ENCODE data around the gene ANKFY1. TPM values are rescaled to one million over a fixed set of nuclear protein-coding genes. Genes with fewer than 3 reads are reported as not detected.

The ANKFY1 gene, protein sequence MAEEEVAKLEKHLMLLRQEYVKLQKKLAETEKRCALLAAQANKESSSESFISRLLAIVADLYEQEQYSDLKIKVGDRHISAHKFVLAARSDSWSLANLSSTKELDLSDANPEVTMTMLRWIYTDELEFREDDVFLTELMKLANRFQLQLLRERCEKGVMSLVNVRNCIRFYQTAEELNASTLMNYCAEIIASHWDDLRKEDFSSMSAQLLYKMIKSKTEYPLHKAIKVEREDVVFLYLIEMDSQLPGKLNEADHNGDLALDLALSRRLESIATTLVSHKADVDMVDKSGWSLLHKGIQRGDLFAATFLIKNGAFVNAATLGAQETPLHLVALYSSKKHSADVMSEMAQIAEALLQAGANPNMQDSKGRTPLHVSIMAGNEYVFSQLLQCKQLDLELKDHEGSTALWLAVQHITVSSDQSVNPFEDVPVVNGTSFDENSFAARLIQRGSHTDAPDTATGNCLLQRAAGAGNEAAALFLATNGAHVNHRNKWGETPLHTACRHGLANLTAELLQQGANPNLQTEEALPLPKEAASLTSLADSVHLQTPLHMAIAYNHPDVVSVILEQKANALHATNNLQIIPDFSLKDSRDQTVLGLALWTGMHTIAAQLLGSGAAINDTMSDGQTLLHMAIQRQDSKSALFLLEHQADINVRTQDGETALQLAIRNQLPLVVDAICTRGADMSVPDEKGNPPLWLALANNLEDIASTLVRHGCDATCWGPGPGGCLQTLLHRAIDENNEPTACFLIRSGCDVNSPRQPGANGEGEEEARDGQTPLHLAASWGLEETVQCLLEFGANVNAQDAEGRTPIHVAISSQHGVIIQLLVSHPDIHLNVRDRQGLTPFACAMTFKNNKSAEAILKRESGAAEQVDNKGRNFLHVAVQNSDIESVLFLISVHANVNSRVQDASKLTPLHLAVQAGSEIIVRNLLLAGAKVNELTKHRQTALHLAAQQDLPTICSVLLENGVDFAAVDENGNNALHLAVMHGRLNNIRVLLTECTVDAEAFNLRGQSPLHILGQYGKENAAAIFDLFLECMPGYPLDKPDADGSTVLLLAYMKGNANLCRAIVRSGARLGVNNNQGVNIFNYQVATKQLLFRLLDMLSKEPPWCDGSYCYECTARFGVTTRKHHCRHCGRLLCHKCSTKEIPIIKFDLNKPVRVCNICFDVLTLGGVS
- total RNA-seq = 37.9 TPM

DNA sequence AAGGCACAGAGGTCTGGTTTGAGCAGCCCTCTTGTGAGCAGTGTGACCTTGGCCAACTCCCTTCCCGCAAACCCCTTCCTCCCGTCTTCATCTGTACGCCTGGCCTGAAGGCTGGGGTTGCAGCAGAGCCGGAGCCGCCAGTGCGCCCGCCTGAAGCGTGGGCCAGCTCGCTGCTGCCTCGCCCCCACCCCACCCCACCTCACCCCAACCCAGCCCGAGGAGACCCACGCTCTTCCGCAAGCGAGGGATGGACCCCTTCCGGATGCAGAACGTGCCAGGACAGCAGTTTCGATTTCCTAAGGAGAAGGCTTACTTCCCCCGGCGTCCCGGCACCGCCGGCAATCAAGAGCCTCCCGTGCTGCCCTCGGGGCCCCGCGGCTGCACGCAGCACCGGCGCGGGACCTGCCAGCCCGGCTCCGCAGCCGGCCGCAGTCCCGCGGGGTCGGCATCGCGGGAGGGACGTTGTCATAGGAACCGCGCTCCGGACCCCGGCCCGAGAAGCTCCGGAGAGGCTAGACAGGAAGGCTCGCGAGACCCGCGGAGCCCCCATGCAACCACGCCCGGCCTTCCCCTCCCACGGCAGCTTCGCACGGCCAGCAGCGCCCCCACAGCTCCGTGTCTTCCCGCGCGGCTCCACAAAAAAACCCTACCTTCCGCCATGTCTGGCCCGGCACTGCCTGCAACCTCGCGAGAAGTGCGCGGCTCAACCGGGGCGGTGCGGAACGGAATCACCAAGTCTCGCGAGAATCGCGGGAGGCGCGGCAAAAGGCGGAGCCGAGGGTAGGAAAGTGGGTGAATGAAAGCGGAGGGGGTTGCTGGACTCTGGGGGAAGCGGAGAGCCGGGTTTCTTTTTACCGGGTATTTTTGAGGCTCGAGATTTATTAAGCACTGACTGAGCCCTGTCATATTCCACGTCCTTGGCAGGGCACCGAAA, at the start of gene ANKFY1:
ANKFY1 (minus strand) TSS at position 698 of the 934 bp plus-strand sequence; CDS start at position 660, 38 bp downstream.
- DNase-seq = peak; percentile 91

DNA sequence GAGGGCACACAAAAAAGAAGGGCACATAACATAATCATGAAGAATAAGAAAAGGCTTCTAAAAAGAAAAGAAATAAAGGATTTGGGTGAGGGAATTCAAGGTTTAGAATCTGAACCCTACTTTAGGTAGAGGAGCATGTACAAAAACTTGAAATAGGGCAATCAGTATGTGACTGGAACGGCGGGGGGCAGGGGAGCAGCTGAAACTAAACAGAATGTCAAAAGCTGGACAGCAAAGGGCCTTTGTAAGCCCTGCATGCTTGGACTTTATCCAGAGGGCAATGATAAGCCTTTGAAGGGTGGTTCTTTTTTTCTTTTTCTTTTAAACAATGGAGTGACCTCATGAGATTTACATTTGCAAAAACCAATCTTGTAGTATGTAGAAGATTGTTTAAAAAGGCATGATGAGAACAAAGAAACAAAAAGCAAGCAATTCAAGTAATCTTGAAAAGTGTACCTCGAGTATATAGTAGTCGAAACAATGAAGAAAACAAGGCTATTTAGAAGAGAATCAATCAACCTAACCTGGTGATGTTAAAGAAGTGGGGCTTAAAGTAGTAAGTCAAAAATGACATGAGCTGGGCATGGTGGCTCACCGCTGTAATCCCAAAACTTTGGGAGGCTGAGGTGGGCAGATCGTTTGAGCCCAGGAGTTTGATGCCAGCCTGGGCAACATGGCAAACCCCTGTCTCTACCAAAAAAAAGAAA, 46.7 kb upstream of the ANKFY1 start:
- DNase-seq = no peak

DNA sequence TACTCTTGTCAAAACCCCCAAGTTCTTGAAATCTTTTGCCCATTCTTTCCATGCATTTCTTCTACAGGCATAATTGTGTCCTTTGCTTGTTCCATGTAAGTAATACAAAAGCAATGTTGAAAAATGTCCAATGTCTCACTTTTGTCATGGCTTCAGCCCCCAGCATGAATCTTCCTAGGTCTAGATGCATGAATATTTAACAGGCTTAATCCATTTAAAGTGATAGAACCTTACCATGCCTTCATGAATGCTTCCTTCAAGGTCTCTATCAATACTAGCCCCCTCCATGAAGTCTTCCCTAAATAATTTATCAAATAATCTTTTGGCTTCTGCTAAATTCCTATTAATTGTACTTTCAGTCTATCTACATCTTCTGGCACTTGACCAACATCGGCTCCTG, 46.1 kb upstream of the ANKFY1 start:
- DNase-seq = no peak

DNA sequence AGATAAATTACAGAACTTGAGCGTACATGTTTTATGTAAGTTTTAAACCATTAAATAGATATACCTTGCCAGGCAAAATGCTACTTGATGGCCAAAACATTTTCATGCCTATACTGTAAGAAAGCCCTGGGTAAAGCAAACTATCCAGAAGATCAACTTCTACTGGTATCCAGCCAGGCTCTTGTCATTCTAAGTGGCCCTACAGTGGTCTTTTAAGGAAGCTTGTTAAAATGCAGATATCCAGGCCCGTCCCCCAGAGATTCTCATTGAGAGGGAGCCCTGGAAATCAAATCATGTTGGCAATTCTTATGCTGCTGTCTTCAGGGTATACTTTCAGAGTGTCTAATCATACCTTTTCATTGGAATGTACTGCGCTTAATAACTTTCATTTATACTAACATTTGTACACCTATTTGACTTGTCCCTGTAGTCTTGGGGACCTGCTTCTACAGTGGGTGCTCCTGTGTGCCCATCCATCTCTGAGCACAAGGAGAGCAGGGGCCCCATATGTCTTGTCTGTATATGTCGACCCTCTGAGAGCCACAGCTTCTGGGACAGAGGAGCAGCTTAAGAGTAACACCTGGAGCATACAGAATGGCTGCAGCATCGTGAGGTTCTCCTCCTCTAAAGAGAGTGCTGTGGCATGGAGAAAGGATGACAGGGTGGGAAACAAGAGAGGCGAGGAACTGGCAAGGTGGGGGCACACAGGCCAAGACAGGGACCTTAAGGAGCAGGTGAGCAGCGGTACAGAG, 43.6 kb upstream of the ANKFY1 start:
- no peak for DNase-seq

DNA sequence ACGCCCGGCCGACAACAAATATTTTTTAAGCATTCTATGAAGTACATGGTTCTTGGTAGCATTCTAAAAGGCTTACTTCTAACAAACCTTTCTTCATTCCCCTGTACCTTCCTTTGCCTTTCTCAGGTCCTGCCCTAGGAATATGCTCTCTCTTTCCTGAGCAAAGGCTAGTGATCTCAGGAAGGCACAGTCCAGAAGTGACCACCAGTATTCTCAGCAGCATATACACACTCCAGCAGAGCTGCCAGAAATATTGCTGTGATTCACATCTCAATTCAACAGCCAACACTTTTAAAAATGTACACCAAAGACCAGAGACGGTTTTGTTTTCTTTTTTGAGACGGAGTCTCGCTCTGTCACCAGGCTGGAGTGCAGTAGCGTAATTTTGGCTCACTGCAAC, 41.4 kb upstream of the ANKFY1 start:
- DNase-seq = no peak

DNA sequence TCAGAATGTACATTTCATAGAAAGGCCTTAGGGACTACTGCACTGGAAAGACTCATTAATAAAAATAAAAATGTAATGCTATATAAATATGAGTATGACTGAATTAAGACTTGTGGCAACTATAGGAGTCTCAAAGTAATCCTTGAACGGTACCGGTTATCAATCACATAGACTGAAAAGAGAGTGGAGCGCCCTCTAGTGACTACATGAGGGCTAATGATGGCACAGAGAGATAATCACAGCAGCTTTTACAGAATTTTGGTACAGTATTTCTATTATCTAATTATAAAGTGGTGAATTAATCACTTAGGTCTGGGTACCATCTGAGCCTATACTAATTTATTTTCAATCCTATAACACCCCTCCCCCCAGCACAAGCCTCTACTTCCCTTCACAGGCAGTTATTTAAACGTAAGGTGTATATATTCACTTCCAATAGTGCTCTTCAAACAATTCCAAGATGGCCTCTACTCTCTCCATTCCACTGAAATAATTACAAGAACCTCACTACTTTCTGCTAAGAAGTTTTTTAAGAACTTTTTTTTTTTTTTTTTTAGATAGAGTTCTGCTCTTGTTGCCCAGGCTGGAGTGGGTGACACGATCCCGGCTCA, 40.7 kb upstream of the ANKFY1 start:
- DNase-seq = no peak

DNA sequence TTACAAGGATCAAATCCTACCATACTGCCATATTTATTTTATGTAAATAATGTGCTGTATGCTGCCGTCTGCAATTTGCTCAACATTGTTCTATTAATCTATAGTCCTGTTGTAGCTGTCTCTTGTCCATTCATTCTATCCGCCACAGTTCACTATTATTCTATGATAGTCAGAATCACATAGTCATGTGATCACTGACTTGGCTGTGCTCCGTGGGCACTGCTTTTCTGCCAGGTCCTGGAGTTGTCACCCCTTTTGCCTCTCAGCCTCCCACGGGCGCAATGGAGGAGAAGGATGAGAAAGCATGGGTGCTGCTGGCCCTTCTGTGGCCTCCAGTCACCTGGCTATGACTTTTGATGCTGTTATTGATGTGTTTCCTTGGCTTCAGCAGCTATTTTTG, 37.3 kb upstream of the ANKFY1 start:
- DNase-seq = no peak

DNA sequence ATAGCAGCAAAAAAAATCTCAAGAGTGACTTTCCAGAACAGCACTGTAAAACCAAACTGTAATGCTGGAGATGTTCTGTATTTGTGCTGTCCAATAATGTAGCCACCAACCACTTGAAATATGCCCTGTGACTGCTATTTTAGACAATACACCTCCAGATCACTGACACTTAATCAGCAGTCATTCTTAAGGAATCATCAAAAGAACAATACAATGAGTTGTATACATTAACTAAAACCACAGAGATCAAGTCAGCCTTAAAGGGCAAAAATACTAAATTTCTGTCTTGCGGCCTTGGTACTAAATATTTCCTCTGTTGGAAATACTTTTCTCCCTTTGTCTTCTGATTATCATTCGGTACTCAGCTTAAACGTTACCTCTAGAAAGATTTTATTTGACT, 33.6 kb upstream of the ANKFY1 start:
- DNase-seq = no peak

DNA sequence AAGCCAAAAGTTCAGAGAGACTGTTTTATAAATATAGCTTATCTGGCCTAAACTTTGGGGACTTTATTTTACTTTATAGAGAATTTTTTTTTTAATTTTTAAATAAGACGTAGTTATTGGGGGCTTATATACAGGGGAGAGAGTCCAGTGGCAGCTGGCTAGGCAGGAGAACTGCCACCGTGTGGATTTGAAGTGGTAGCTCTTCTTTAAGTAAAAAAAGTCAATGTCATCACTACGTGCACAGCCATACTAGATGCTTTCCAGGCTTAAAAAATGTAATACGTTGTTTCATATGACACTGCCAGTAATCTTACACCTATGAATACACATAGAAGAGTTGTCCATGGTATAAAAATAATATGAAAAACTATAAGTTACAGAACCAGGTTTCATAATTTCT, 31.9 kb upstream of the ANKFY1 start:
- DNase-seq = no peak

DNA sequence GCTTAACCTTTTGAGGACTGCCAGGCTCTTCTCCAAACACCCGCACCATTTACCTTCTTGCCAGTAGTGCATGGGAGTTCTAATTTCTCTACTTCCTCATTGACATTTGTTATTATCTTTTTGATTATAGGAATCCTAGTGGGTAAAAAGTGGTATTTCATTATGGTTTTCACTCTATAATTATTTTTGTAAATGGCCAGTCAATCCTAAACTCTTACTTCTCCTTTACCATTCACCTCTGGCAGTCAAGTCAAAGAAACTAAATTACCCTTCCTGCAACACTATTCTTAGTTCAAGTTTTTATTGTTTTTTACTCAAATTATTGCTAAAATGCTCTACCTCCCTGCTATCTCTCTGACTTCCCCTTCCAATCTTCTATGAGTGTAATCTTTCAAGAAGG, 29.8 kb upstream of the ANKFY1 start:
- no peak for DNase-seq

DNA sequence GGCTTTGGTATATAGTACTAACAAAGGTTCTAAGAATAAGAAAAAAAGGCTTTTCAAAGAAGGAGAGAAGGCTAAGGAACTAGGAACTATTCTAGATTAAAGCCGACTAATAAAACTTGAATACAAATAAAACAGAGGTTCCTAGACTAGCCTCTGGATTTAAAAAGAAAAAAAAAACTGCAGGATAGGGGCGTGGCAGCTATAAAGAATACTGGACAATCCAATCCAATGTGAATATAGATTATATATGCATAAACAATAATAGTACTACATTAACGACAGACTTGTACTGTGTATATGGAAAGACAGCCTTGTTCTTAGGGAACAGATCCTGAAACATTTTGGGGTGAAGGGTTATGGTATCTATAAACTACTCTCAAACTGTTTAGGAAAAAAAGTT, 23.9 kb upstream of the ANKFY1 start:
- no peak for DNase-seq

DNA sequence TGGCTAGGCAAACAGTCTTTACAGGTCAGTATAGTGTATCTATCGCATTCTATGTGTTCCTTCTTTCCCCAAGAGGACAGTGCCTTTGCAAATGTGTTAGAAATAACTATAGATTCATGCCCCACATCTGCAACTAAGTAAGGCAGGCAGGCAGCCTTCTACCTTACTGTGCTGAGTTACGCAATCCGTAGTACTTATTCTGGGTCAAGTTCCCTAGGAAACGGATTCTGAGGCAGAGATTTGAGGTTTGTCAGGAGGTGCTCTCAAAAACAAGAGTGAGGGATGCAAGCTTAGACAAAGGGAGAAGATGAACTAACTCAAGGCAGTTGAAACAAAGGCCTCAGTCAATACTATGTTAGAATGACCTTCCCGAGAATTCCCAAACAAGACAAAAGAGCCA, 12.7 kb upstream of the ANKFY1 start:
- DNase-seq = no peak

DNA sequence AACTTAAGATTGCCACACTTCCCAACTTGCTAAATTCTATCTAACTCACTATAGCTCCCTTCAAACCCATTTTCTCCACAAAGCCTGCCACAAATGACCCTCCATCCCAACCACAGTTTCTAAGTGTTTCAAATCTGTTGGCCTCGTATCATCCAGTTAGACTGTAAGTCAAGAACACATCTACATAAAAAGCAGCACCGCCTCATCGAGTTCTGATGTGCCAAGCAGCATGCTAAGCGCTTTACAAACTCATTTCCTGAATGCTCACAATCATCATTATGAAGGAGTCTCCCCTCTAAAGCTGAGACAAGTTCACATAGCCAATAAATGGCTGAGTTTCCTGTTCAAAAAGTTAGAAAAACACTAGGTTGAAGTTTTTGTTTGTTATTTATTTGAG, 9.2 kb upstream of the ANKFY1 start:
- no peak for DNase-seq

DNA sequence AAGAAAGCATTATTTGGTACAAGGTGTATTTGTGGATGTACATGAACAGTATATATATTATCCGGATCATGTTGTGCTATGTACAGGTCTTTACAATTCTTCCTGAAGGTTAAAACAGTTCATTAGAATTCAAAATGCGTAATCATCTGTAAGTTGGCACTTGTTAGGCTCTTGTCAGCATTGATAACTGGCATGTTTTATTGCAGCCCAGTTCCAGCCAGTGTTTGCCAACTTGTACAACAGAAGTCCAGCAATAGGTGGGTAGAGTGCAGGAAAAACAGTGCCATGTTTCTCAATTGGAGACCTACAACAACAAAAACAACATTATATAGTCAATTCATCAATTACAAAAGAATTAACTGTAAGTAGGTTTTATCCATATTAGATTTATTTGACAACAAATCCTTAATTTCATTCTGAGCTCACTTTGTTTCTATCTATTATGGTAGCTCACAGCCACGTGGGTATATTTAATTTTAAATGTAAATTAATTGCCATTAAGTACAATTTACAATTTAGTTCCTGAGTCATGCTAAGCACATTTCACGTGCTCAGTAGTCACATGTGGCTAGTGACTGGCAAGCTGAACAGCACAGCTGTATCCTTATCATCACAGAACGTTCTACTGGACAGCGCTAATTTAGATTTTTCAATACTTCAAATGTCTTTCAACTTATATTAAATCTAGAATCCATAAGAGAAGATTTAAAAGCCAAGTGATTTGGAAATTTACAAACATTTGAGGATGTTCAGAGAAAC, 8.6 kb upstream of the ANKFY1 start:
- no peak for DNase-seq

DNA sequence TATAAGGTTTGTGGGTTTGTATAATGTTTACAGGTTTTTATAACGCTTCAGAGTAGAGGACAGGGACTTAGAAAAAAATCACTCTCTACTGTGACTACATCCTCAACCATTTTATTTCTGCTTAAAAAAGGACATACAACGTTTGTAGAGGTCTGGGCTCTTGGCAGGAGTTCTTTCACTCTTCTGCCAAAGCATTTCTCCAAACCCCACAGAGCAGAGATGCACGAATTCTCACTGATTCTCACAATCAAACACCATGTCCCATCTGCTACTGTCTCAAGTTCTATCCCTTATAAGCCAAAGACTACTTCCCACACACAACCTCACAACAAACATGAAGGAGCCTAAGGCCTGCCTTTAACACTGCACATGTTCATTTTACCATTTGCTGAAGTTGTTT, 7.0 kb upstream of the ANKFY1 start:
- no peak for DNase-seq

DNA sequence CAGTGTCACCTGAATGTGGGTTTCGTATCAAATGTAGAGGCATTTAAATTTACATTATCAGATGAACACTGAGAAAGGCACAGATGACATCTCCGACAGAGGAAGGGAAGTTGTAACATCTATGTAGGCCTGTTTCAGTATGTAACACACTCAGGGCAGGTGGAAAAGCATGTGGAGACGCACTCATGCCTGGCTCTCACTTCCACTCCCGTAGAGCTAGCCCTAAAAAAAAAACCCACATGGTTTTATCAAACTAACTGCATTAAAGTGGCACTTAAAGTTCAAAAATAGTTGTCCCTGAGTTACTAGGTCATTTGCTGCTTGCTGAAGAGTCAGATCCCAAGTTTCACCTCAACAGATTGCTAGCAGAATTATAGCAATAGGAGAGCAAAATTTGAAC, 6.1 kb upstream of the ANKFY1 start:
- DNase-seq = no peak

DNA sequence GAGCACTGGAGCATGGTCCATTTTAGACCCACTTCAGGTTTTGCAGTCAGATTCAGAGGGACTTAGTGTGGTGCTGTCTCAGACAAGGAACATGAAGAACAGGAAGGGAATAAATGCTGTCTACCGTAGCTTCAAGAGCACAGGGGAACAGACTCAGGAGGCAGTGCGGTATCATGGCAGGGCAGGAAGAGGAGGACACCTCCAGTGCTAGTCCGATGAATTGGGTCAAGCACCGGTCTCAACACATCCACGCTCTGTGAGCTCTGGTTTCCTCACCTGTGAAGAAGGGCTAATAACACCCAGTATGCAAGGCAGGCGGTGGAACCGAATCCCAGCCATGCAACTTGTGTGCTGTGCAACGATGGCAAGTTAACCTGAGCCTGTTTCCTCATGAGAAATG, 3.6 kb upstream of the ANKFY1 start:
- peak; percentile 3 for DNase-seq

DNA sequence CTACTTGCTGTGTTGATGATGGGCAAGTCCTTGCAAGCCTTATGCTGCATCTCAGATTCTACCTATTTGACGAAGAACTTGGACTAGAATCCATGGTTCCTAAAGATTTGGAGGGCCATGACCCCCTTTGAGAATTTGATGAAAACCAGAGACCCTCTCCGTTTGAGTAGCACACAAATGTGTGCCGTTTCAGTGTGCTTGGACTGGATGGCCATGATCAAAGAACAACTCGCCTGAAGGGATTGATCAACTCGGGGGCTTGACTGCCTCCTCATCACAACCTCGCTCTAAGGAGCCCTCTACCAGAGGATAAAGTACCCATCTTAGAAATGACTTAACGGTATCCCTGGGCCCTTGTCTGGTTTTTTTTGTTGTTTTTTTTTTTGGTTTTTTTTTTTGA, 2.8 kb upstream of the ANKFY1 start:
- DNase-seq = no peak

DNA sequence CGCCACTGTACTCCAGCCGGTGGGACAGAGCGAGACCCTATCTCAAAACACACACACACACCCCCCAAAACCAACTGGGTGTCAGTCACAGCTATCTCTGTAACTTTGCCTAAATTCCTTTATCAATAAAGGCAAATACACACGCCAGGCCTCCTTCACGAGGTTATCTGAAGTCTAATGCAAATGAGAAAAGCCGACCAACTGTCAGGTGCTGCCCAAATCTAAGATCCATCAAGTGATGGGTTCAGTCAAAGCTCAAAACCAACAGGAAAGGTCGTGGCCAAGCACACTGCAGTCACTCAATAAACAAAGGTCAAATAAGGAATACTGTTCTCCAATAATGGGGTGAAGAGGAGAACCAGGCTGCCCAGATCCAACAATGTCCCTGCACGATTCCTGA, 1.1 kb downstream of the ANKFY1 start:
- no peak for DNase-seq
